Lower leg skin (tissue), 4 donors: ENCODE results near the gene CORO7. TPM values are rescaled to one million over a fixed set of nuclear protein-coding genes. Genes with fewer than 3 reads are reported as not detected.
A peak's percentile ranks its signal among the peaks of the same experiment; 100 is the strongest.

Experiments used
- DNase-seq, 2 donors: peaks; one replicate each; pipeline ENCODE4 v3.0.0-alpha.2; 2019; ENCODE audit warnings: low spot score in 2 of 2
- H3K4me3 ChIP-seq: fragments of 200-600 bp; sonication (generic); 2 replicates; pipeline ENCODE4 v1.5.1; 2017; ENCODE audit warnings: mild to moderate bottlenecking, low read depth; ENCODE audit not compliant: poor library complexity, severe bottlenecking
- POLR2A ChIP-seq, 2 donors: fragments of 450-650 bp; IDR thresholded peaks; one replicate each; pipeline ENCODE4 v1.6.1; 2016 to 2017; ENCODE audit warnings: antibody characterized with exemption in 2 of 2, mild to moderate bottlenecking in 1 of 2, moderate library complexity in 1 of 2
- WGBS, 2 donors: methylation state at CpG; one replicate each; pipeline ENCODE4 v1.1.5; 2018; 5-methylcytosine and 5-hydroxymethylcytosine counted together
- intact Hi-C: fragments of 100-400 bp; cut with DNase I; formaldehyde crosslinking; loops from one replicate; pipeline ENCODE4 v1.15.0; 2023; ENCODE audit warnings: low total_unique reads
- total RNA-seq, 4 donors: library from RNA; depleted of rRNA; stranded (reverse); fragments of >200 nt; gene quantifications; one replicate each; pipeline ENCODE4 v1.1.0, GENCODE V29; 2016
- TF ChIP-seq, protein P1 (sequence below), 3 donors: fragments of 450-650 bp; IDR thresholded peaks; one replicate each; pipeline ENCODE4 v1.5.1; 2016; ENCODE audit warnings: antibody characterized with exemption in 3 of 3, mild to moderate bottlenecking in 3 of 3, moderate library complexity in 2 of 3

The CORO7 gene
- total RNA-seq, 4 donors from 2014 or later: 18.4 to 39.0 (median 22.7) TPM

DNA sequence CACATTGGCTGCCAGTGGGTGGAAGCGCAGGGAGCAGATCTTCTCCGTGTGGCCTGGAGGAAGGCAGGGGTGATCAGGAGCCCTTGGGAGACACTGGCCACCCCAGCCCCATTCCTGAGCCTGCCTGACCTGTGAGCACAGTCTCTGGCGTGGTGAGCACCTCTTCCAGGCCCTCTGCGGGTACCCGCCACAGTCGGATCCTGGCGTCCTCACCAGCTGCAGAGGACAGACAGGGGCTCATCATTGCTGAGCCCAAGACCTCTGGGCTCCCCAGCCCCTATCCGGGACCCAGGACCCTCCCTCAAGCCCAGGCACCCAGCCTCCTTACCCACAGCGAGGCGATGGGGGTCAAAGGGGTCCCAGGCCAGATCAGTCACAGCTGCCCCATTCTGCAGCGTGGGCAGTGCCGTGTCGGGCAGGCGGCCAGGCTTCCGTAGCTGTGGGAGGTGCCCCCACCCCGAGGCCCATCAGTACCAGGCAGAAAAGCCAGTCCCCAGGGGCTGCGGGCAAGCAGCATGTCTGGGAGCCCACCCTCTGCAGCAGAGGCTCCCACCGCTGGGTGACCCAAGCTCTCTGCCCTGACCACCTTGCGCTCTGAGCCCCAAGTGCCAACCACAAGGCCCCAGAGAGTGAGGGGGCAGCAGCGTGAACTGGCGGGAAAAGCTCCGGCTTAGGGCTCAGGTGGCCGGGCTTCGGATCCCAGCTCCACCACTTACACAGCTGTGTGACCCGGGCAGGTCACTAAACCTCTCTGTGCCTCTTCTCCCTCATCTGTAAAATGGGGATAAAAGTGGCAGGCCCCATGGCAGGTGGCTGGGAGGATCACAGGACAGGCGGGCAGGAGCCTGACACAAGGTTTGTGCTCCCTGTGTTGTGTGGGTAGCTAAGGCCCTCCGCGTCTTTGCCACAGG, 55.1 kb downstream of the CORO7 start:
- no peak overlapping the region for H3K4me3 ChIP-seq
- 95 to 98% methylated on average over 14 to 26 of the region's 28 CpGs for WGBS, 2 donors
- no peak for DNase-seq
- TF ChIP-seq, protein P1, sequence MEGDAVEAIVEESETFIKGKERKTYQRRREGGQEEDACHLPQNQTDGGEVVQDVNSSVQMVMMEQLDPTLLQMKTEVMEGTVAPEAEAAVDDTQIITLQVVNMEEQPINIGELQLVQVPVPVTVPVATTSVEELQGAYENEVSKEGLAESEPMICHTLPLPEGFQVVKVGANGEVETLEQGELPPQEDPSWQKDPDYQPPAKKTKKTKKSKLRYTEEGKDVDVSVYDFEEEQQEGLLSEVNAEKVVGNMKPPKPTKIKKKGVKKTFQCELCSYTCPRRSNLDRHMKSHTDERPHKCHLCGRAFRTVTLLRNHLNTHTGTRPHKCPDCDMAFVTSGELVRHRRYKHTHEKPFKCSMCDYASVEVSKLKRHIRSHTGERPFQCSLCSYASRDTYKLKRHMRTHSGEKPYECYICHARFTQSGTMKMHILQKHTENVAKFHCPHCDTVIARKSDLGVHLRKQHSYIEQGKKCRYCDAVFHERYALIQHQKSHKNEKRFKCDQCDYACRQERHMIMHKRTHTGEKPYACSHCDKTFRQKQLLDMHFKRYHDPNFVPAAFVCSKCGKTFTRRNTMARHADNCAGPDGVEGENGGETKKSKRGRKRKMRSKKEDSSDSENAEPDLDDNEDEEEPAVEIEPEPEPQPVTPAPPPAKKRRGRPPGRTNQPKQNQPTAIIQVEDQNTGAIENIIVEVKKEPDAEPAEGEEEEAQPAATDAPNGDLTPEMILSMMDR (IDR thresholded peaks at IDR 0.05): no peak
- no peak for TF ChIP-seq POLR2A (IDR thresholded peaks at IDR 0.05)
- intact Hi-C loops: no loop called here

DNA sequence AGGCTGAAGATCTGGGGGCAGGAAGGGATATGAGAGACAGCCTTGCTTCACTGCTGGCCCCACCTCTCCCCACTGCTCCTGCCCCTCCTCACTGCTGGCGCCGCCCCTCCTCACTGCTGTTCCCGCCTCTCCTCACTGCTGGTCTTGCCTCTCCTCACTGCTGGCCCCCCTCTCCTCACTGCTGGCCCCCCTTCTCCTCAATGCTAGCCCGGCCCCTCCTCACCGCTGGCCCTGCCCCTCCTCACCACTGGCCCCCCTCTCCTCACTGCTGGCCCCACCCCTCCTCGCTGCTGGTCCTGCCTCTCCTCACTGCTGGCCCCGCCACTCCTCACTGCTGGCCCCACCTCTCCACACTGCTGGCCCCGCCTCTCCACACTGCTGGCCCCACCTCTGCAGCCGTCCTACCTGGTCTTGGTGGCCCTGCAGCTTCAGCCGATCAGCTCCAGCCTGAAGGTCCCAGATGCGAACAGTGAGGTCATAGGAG, 55.8 kb downstream of the CORO7 start:
- no peak for TF ChIP-seq POLR2A (IDR thresholded peaks at IDR 0.05)
- TF ChIP-seq, protein P1 (IDR thresholded peaks at IDR 0.05): no peak
- no peak overlapping the region for H3K4me3 ChIP-seq
- intact Hi-C loops: no loop called here
- no peak for DNase-seq
- 83 to 92% methylated on average over 10 to 11 of the region's 11 CpGs for WGBS, 2 donors

DNA sequence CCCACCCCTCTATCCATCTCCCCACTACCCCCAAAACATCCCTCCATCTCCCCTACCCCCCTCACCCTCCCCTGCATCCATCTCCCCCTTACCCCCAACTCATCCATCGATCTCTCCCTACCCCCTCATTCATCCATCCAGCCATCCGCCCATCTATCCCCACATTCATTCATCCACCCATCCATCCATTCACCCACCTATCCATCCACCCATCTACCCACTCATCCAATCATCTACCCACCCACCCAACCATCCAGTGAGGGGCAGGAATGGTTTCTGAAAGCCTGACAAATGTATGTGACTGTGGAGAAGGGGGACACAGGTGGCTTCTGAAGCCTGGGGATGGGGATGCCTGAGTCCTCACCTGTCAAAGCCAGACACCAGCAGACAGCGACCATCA, 56.5 kb downstream of the CORO7 start:
- DNase-seq: no peak
- no peak for TF ChIP-seq POLR2A (IDR thresholded peaks at IDR 0.05)
- WGBS, 2 donors: 92 to 97% methylated on average over 3 of the region's 3 CpGs
- H3K4me3 ChIP-seq: no peak overlapping the region
- intact Hi-C loops: loop anchor here (2.0 kb wide), 1 partner anchor 45 kb away; no protein-coding TSS in a partner anchor

DNA sequence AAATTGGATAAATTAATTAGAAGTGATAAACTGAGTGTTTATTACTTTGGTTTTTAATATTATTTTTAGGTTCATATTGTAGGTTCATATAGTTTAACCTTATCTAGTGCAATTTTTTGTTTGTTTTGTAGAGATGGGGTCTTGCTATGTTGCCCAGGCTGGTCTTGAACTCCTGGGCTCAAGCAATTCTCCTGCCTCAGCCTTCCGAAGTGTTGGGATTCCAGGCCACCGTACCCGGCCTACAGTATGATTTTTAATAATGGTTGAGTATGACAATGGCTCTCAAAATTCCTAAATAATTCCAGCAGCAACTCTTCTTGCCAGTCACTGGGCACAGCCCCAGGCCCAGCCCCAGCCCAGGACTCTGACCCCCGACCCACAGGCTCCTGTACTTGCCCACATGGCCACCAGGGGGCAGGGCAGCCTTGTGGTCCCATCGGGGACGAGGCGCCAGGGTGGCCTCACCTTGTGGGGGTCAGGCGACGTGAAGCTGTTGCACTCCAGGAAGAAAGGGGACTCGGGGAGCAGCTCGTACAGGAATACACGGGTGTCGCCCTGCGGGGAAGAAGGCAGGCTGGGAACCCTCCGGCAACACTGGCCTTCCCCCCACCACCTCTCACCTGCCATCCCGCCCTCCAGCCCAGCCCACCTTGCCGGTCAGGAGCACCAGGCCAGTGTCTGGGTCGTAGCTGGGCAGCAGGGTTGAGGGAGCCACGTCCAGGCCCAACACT, 57.4 kb downstream of the CORO7 start:
- WGBS, 2 donors: 35 to 47% methylated on average over 11 to 17 of the region's 19 CpGs
- no peak overlapping the region for H3K4me3 ChIP-seq
- TF ChIP-seq, protein P1 (IDR thresholded peaks at IDR 0.05): peak in 1 of 3 donors; percentile 94
- no peak for TF ChIP-seq POLR2A (IDR thresholded peaks at IDR 0.05)
- DNase-seq: peak in 1 of 2 donors; percentile 93
- intact Hi-C loops: loop anchor here (2.0 kb wide), 1 partner anchor 46 kb away; no protein-coding TSS in a partner anchor

DNA sequence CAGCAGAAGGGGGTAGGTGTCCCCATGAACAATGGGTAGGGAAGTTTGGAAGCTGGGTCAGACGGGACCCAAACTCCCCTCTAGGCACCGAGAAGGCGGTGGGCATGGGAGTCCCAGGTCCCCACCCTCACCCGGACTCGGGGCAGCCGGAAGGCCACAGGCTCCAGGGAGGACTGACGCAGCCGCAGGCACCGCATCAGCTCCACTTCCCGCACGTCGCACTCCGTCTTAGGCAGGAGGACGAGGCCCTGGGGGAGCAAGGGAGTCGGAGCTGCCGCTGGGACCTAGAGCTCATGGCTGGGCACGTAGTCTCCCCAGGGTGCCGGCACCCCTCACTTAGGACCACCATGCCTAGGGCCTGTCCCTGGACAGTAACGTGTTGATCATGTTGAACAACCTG, 58.2 kb downstream of the CORO7 start:
- no peak overlapping the region for H3K4me3 ChIP-seq
- intact Hi-C loops: loop anchor here (2.0 kb wide), 1 partner anchor 47 kb away; no protein-coding TSS in a partner anchor
- no peak for DNase-seq
- 95 to 97% methylated on average over 17 to 18 of the region's 19 CpGs for WGBS, 2 donors
- TF ChIP-seq POLR2A (IDR thresholded peaks at IDR 0.05): no peak
- TF ChIP-seq, protein P1 (IDR thresholded peaks at IDR 0.05): no peak

DNA sequence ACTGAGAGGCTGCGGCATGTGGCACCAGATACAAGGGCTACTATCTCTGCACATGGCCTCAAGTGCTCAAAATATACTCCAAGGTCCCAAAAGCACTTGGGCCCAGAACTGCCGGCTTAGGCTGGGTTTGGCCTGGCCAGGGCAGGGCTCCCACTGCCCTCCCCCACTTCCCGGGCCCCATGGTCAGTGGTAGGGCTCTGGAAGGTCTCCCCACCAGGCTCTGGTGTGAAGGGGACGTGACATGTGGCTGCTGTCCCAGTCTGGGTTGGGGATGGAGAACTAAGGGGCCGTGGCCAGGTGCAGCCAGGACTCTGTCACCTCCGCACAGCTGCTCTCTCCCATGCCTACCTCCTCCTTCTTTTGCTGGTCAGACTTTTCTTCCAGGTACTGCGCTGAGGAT, 59.6 kb downstream of the CORO7 start:
- no peak for DNase-seq
- intact Hi-C loops: no loop called here
- H3K4me3 ChIP-seq: no peak overlapping the region
- WGBS, 2 donors: 90 to 93% methylated on average over 7 of the region's 7 CpGs
- TF ChIP-seq, protein P1 (IDR thresholded peaks at IDR 0.05): no peak
- no peak for TF ChIP-seq POLR2A (IDR thresholded peaks at IDR 0.05)
